IPS-NIHi11 (cell line): ENCODE results near the gene PLA2G6.
A peak's percentile ranks its signal among the peaks of the same experiment; 100 is the strongest.

Source experiments
- DNase-seq: peaks from one replicate; pipeline ENCODE4 v3.0.0; 2012; ENCODE audit warnings: mixed read lengths, low spot score

Gene PLA2G6

DNA sequence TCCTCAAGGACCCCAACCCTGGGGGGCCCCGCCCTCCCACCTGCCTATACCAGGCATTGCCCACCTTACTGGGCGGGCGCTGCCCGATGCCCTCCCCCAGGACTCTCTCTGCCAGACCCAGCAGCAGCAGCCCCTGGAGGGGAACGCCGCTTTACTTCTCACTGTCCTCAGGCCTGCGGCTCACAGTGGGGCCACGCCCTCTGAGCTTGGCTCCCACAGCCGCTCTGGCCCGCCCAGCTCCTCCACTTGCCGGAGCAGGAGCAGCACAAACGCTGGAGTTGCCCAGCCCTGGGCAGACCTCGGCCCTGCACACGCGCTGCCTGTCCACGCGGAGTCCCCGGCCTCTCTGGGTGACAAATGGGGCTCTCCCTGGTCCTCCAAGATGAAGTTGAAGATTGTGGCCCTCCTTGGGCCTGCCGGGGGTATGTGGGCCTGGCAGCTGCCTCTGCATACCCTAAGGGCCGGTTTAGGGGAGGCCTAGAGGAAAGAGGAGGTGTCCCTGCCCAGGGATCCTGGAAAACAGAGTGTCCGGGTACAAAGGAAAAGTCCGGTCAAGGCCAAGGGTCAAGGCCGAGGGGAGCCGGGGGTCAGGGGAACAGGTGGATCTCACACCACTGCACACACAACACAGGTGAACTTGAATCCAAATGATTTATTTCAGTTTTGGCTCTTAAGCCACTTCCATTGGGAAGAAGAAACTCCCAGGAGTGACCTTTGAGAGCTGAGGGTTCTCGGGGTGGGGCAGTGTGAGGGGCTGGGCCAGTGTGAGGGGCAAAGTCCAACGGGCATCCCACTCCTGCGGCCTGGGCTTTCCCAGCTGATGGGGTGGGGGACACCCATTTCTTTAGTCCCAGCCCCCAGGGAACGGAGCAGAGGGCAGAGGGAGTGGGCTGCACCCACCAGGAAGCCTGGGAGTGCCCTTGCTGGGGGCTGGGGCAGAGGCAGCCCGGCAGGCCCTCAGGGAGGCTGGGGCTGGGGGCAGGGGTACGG, 70.5 kb downstream of the PLA2G6 start:
- DNase-seq: peak; percentile 70

DNA sequence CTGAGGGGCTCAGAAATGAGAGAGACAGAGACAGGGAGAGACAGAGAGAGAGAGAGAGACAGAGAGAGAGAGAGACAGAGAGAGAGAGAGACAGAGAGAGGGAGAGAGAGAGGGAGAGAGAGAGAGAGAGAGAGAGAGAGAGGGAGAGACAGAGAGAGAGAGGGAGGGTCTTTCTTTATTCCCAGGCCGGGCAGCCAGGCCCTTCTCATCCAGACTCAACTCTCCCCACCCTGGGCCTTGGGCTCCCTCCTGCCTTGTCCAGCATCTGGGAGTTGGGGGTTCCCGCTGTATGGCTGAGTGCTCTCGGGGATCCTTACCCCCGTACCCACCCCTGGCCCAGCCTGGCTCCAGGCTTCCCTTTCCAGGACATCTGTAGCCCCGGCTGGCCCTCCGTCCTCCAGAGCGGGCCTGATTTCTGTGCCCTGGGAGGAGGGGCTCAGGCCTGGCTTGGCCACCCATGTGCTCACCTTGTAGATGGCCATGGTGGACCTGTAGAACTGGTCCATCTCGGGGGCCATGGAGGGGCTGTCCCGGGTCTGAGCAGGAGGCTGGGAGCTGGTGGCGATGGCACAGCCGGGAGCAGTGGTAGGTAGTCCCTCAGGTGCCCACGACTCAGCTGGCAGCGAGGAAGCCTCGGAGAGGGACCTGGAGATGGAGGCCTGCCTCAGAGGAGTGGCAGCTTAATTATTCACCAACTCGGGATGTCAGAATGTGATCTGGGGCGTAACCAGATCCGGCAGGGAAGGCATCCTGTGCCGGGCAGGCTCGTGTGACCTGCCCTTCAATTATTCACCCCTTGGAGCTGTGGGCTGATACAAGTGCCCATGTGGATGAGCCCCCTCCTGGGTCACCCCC, 71.4 kb downstream of the PLA2G6 start, which contains the start of gene BAIAP2L2:
Gene BAIAP2L2 (minus strand): TSS at position 677 of the 855 bp plus-strand sequence. CDS start 159 bp downstream, at position 518.
- no peak for DNase-seq

GRCh38 chr22:38109371-38110001, 72.1 kb downstream of the PLA2G6 start:
- peak; percentile 26 for DNase-seq

DNA sequence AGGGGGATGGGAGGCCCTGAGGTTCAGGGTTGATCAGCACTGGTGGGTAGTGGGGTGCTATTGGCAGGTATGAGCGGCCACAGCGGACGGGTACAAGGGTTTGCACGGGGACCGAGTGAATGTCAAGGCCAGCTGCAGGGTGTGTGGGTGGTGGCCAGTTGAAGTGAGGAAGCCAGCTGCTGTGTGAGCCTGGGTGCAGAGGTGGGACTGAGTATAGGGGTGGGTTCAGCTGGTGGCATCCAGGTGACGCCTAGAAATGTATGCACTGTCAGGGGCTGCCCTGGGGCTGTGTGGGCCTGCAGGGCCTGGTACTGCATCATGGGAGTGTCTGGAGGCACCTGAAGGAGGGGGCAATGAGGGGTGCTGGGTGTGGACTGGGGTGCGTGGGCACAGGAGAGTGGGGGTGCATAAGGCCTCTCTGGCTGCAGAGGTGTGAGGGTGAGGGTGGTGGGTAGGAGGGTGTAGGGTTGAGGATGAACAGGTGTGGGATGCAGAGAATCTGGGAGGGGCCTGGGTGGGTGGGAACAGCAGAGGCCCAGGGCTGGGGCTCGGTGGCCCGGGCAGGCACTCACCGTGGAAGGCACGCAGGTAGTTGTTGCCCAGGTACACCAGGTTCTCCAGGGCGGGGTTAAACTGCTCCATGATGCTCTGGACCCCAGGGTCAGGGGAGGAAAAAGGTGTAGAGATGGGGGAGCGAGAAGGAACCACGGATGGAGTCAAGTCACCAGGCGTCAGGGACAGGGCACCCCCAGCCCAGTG, 72.9 kb downstream of the PLA2G6 start:
- peak; percentile 10 for DNase-seq

DNA sequence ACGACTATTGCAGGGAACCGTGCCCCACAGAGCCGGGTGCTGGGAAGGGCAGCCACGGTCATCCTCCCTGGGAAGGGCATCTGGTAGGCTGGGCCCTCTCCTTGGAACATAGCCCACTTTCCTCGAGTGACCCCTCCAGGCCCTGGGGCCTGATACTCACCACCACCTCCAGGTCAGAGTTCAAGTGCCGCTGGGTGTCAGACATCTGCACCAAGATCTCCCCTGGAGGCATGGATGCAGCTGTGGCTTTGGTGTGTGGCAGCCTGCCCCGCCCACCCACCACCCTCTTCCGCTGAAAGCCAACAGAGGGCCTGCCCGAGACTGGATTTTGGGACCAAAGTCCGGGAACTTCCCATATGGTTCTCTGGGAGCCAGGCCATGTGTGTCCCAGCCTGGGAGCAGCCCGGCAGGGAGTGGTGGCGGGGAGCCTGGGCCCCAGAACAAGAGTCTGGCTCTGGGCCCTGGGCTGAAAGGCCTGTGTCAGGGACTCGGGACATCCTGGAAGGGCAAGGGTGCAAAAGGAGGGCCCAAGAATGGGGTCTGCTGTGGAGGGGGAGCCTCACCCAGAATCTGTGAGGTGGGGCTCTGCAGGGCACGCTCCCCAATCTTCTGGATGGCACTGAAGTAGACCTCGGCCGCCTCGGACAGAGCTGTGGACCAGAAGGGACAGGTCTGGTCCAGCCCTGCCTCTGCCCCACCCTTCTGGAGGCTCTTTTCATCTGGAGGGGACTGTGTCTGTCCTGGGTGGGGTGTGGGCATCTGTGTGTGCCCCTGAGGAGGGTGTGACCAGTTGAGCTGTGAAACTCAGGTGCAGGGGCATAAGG, 73.7 kb downstream of the PLA2G6 start:
- no peak for DNase-seq

DNA sequence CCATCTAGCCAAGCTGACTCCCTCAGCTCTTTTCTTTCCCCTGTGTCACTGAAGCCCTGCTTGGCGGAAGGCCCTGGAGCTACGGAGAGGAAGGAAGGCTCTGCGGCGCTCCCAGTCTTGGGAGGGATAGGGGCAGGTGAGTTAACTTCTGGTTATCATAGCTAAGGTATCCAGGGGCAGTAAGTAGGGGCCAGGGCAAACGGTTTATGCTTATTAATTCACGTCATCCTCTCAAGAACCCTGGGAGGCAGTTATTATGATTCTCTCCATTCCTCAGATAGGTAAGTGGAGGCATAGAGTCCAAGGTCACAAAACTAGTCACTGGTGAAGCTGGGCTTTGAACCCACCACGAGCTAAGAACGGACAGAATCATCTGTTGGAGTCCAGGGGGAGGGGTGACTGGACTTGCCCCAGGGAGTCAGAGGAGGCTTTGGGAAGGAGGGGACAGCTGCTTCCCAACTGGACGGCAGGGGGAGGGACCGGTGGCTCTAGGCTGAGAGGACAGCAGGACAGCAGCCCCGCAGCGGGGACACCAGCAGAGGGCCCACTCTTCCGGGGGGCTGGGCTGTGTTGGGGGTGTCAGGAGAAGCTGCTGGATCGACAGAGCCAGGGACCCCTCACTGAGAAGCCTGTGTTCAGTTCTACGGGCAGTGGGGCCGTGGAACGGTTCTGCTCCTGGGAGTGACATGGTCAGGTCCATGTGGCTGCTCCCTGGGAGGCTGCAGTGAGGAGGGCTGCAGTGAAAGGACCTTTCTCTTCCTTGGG, 74.6 kb downstream of the PLA2G6 start:
- DNase-seq: no peak

GRCh38 chr22:38104084-38104483, 77.5 kb downstream of the PLA2G6 start:
- DNase-seq: peak; percentile 67

DNA sequence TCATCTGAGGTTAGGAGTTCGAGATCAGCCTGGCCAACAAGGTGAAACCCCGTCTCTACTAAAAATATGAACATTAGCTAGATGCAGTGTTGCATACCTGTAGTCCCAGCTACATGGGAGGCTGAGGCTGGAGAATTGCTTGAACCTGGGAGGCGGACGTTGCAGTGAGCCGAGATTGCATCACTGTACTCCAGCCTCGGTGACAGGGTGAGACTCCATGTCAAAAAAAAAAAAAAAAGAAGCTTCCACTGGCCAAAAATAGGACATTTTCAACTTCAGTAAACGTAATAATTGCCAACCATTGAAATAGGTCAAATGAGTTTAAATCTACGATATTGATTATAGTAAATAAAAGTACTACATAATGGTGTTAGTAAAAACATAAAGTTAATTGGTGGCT, 78.0 kb downstream of the PLA2G6 start:
- DNase-seq: no peak

DNA sequence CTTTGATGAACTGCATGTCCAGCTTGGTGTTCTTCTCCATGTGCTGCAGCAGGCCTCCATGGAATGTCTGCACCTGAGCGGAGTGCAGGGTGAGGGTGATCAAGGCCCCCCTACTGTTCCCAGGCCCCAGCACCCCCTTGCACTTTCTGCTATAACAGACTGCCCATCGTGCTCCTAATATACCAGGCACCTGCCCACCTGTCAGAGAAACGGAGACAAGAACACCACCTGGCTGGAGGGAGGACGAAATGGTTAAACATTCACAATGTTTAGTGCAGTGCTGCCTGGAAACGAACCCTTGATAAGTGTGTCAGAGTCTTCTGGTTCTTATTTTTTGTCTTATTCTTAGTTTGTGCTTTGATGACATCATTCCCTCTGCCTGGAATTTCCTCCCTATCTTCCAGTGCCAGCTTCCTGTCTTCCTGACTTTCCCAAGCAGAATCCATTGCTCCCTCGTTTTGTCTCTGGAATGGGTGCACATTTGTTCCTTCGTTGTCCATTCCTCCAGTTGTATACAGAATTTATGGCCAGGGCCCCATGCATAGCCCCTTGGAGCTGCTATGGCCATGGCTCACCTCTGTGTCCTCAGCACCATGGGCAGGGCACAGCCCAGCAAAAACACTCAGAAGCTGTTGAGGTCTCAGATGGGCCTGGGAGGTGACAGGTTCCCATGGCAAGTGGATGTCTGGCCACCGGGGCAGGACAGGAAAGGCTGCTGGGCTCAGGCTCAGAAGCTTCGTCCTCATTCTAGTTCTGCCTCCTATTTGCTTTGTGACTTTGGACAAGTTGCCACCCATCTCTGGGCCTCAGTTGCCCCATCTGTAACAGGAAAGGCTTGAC, 83.0 kb downstream of the PLA2G6 start:
- no peak for DNase-seq

GRCh38 chr22:38097557-38098409, 83.8 kb downstream of the PLA2G6 start:
- DNase-seq: peak; percentile 91

DNA sequence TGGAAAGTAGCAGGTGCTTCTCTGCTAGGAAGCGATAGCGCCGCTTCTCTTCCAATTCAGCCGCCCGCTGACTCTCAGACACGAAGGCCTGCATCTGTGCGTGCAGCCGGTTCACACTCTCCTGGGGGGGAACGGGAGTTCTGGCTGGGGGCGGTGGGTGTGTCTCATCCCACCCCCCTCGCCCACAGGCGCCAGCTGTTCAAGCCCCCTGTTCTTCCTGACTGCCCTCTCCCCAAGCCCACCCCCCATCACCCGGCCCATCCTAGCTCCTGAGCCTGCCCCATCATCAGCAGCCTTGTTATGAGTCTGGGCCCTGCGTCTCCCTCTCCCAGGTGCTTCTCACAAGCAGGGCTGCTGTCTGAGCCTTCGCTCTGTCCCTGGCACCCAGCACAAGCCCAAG, 84.6 kb downstream of the PLA2G6 start:
- DNase-seq: no peak

- DNase-seq: no peak
These were observed 92.2 kb downstream of the PLA2G6 start for GRCh38 chr22:38089474-38089851.

DNA sequence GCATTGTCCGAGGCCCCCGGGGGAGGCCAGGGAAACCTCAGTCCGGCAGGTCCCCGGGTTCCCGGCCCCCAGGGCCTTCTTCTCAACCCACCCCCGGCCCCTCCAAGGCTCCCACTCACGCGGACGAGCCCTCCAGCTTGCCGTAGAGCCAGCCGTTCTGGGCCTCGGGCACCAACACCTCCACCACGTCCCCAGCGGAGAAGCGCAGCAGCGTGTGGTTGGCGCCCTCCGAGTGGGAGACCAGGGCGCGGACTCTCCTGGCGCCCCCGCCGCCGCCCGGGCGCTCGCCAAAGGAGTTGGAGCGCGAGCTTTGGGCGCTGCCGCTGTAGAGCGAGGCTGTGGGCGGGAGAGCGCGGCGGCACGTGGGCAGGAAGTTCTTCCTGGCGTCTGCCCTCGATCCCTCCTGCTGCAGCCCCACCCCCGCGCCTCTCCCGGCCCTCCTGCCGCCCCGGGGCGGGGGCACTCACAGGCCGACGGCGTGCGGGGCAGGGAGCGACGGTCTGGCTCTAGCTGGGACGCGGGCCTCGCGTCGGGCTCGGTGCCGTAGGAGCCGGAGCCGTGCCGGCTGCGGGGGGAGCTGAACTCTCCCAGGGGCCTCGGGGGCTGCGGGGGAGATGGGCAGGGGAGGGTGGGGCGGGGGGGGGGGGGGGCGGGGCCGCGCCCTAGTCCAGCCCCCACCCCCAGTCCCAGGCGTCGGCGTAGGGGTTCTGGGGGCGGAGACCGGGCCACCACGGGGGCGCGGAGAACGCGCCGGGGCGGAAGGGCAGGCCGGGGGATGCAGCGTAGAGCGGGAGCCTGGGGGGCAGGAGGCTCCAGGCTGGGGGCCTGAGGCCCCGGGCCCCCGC, 92.8 kb downstream of the PLA2G6 start:
- DNase-seq: peak; percentile 74

- no peak for DNase-seq
These were observed 93.8 kb downstream of the PLA2G6 start for GRCh38 chr22:38087855-38088254.

GRCh38 chr22:38086942-38087341, 94.7 kb downstream of the PLA2G6 start:
- no peak for DNase-seq

- no peak for DNase-seq
These were observed 95.4 kb downstream of the PLA2G6 start for GRCh38 chr22:38086001-38086845.
